Peyer's patch (tissue), 4 donors: ENCODE results near the gene CADM1.

Experiments
- POLR2A ChIP-seq, 2 donors: fragments of 450-650 bp; IDR thresholded peaks; one replicate each; pipeline ENCODE4 v1.5.1; 2017; ENCODE audit warnings: antibody characterized with exemption in 2 of 2, mild to moderate bottlenecking in 2 of 2, moderate library complexity in 2 of 2
- TF ChIP-seq, protein P1 (sequence below), 6 experiments: fragments of 450-650 bp in 4 of 6; fragments of 200-600 bp in 2 of 6; sonication (generic) in 1 of 6; IDR thresholded peaks; one replicate each; pipeline ENCODE4 v1.5.1; 2017 to 2019; ENCODE audit warnings: antibody characterized with exemption in 6 of 6, mild to moderate bottlenecking in 3 of 6, moderate library complexity in 1 of 6

DNA sequence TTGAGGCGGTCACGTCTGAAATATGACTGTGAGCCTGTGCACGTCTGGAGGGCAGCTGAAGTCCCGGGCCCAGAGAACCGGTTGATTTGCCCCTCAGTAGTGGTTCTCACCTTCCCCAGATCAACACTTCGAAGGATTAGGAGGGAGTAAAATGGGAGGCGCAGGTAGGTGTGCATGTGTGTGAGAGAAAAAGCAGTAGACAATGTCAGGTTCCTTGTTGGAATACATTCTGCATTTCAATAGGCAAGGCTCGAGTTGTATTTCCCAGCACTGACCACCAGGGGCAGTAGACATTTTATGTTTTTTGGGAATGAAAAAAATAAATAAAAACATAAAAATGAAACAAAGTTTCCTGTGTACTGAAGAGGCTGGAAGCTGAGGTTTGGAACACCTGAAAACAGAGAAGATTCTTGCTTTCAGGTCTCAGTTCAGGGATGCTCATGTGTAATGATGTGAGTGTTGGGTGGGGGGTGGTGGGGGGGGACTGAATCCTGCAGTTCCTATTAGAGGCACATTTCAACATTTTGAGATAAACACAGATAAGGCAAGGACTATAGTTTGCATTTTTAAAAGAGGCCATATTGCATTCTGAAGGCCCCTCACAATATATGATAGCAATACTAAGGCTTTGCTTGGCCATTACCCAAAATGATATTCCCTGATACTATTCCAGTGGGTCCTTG lies 333.9 kb downstream of the CADM1 start:
- TF ChIP-seq POLR2A (IDR thresholded peaks at IDR 0.05), result no peak
- TF ChIP-seq, protein P1, sequence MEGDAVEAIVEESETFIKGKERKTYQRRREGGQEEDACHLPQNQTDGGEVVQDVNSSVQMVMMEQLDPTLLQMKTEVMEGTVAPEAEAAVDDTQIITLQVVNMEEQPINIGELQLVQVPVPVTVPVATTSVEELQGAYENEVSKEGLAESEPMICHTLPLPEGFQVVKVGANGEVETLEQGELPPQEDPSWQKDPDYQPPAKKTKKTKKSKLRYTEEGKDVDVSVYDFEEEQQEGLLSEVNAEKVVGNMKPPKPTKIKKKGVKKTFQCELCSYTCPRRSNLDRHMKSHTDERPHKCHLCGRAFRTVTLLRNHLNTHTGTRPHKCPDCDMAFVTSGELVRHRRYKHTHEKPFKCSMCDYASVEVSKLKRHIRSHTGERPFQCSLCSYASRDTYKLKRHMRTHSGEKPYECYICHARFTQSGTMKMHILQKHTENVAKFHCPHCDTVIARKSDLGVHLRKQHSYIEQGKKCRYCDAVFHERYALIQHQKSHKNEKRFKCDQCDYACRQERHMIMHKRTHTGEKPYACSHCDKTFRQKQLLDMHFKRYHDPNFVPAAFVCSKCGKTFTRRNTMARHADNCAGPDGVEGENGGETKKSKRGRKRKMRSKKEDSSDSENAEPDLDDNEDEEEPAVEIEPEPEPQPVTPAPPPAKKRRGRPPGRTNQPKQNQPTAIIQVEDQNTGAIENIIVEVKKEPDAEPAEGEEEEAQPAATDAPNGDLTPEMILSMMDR (IDR thresholded peaks at IDR 0.05), result peak; percentile 31 to 58 (median 49)
